ENCODE data around the gene RPAIN. TPM values are rescaled to one million over a fixed set of nuclear protein-coding genes. Genes with fewer than 3 reads are reported as not detected.

Gene RPAIN
- total and polyA plus RNA-seq, 10 of the 15 experiments (the other 5 are each of a cell fraction or from before 2014, with no cell fraction given) = 45.8 to 109 (median 70.5) TPM

DNA sequence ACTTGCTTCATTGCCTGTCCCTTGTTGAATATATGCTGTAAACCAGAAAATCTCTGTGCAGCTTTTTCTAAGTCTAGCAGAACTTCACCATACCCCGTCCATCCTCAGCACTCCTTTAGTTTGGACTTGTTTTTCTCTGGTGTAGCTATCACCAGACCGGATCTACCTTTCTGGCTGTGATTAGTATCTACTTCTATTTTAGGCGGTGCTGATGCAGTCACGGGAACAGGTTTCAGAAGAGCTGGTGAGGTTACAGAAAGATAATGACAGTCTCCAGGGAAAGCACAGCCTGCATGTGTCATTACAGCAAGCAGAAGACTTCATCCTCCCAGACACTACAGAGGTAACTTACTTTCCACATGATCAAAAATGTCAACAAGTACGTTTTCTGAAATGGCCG, 46.9 kb upstream of the RPAIN start (continued):
- TF ChIP-seq, protein P1, sequence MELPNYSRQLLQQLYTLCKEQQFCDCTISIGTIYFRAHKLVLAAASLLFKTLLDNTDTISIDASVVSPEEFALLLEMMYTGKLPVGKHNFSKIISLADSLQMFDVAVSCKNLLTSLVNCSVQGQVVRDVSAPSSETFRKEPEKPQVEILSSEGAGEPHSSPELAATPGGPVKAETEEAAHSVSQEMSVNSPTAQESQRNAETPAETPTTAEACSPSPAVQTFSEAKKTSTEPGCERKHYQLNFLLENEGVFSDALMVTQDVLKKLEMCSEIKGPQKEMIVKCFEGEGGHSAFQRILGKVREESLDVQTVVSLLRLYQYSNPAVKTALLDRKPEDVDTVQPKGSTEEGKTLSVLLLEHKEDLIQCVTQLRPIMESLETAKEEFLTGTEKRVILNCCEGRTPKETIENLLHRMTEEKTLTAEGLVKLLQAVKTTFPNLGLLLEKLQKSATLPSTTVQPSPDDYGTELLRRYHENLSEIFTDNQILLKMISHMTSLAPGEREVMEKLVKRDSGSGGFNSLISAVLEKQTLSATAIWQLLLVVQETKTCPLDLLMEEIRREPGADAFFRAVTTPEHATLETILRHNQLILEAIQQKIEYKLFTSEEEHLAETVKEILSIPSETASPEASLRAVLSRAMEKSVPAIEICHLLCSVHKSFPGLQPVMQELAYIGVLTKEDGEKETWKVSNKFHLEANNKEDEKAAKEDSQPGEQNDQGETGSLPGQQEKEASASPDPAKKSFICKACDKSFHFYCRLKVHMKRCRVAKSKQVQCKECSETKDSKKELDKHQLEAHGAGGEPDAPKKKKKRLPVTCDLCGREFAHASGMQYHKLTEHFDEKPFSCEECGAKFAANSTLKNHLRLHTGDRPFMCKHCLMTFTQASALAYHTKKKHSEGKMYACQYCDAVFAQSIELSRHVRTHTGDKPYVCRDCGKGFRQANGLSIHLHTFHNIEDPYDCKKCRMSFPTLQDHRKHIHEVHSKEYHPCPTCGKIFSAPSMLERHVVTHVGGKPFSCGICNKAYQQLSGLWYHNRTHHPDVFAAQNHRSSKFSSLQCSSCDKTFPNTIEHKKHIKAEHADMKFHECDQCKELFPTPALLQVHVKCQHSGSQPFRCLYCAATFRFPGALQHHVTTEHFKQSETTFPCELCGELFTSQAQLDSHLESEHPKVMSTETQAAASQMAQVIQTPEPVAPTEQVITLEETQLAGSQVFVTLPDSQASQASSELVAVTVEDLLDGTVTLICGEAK (IDR thresholded peaks at IDR 0.05; ENCODE audit: borderline replicate concordance) = peak; percentile 27; the same call in 1 of the 2 replicates
- TF ChIP-seq CREM (IDR thresholded peaks at IDR 0.05; ENCODE audit: low read depth) = no peak
- TF ChIP-seq, protein P2, sequence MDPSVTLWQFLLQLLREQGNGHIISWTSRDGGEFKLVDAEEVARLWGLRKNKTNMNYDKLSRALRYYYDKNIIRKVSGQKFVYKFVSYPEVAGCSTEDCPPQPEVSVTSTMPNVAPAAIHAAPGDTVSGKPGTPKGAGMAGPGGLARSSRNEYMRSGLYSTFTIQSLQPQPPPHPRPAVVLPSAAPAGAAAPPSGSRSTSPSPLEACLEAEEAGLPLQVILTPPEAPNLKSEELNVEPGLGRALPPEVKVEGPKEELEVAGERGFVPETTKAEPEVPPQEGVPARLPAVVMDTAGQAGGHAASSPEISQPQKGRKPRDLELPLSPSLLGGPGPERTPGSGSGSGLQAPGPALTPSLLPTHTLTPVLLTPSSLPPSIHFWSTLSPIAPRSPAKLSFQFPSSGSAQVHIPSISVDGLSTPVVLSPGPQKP (IDR thresholded peaks at IDR 0.05; ENCODE audit: low read depth, low read length) = 0 out of 2 replicates have a peak, but pooled peaks have one; percentile 25
- TF ChIP-seq STAT1 (conservative IDR thresholded peaks at IDR 0.05) = no peak
- peak; percentile 83 for TF ChIP-seq RAD51 (IDR thresholded peaks at IDR 0.05)
- 0 out of 2 replicates have a peak, but pooled peaks have one; percentile 45 for TF ChIP-seq CHD1 (IDR thresholded peaks at IDR 0.05; ENCODE audit: low read depth, low read length)
- TF ChIP-seq SMARCA5 (IDR thresholded peaks at IDR 0.05) = peak; percentile 20; the same call in 1 of the 2 replicates
- TF ChIP-seq BHLHE40 (IDR thresholded peaks at IDR 0.05; ENCODE audit: borderline replicate concordance in 1 of 2, low read depth in 2 of 2, low read length in 1 of 2) = peak; percentile 90 to 92
- no peak for TF ChIP-seq SIX5 (IDR thresholded peaks at IDR 0.05; ENCODE audit: low read depth, low read length, severe bottlenecking)
- peak; percentile 44; the same call in 1 of the 2 replicates for TF ChIP-seq BCL11A (IDR thresholded peaks at IDR 0.05; ENCODE audit: low read depth, low read length)
- peak; percentile 16; the same call in 1 of the 3 replicates for TF ChIP-seq POU2F2 (IDR thresholded peaks at IDR 0.05; ENCODE audit: borderline replicate concordance, low read depth, low read length)
- TF ChIP-seq MTA2 (IDR thresholded peaks at IDR 0.05; ENCODE audit: low read depth) = peak; percentile 45
- TF ChIP-seq, protein P3, sequence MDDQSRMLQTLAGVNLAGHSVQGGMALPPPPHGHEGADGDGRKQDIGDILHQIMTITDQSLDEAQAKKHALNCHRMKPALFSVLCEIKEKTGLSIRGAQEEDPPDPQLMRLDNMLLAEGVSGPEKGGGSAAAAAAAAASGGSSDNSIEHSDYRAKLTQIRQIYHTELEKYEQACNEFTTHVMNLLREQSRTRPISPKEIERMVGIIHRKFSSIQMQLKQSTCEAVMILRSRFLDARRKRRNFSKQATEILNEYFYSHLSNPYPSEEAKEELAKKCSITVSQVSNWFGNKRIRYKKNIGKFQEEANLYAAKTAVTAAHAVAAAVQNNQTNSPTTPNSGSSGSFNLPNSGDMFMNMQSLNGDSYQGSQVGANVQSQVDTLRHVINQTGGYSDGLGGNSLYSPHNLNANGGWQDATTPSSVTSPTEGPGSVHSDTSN (IDR thresholded peaks at IDR 0.05; ENCODE audit: insufficient replicate concordance, low read depth, low read length) = peak; percentile 67
- TF ChIP-seq HCFC1 (IDR thresholded peaks at IDR 0.05; ENCODE audit: low read length) = 0 out of 2 replicates have a peak, but pooled peaks have one; percentile 25
- no peak for TF ChIP-seq SRF (IDR thresholded peaks at IDR 0.05; ENCODE audit: low read depth in 2 of 2, low read length in 2 of 2)
- peak; percentile 56 to 72; a peak in 3 of 4 replicates for TF ChIP-seq EP300 (IDR thresholded peaks at IDR 0.05; ENCODE audit: borderline replicate concordance in 1 of 2, control insufficient read depth in 1 of 2, low read depth in 2 of 2, low read length in 2 of 2)
- TF ChIP-seq, protein P4, sequence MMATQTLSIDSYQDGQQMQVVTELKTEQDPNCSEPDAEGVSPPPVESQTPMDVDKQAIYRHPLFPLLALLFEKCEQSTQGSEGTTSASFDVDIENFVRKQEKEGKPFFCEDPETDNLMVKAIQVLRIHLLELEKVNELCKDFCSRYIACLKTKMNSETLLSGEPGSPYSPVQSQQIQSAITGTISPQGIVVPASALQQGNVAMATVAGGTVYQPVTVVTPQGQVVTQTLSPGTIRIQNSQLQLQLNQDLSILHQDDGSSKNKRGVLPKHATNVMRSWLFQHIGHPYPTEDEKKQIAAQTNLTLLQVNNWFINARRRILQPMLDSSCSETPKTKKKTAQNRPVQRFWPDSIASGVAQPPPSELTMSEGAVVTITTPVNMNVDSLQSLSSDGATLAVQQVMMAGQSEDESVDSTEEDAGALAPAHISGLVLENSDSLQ (IDR thresholded peaks at IDR 0.05) = peak; percentile 62; the same call in 1 of the 2 replicates
- TF ChIP-seq, protein P5, sequence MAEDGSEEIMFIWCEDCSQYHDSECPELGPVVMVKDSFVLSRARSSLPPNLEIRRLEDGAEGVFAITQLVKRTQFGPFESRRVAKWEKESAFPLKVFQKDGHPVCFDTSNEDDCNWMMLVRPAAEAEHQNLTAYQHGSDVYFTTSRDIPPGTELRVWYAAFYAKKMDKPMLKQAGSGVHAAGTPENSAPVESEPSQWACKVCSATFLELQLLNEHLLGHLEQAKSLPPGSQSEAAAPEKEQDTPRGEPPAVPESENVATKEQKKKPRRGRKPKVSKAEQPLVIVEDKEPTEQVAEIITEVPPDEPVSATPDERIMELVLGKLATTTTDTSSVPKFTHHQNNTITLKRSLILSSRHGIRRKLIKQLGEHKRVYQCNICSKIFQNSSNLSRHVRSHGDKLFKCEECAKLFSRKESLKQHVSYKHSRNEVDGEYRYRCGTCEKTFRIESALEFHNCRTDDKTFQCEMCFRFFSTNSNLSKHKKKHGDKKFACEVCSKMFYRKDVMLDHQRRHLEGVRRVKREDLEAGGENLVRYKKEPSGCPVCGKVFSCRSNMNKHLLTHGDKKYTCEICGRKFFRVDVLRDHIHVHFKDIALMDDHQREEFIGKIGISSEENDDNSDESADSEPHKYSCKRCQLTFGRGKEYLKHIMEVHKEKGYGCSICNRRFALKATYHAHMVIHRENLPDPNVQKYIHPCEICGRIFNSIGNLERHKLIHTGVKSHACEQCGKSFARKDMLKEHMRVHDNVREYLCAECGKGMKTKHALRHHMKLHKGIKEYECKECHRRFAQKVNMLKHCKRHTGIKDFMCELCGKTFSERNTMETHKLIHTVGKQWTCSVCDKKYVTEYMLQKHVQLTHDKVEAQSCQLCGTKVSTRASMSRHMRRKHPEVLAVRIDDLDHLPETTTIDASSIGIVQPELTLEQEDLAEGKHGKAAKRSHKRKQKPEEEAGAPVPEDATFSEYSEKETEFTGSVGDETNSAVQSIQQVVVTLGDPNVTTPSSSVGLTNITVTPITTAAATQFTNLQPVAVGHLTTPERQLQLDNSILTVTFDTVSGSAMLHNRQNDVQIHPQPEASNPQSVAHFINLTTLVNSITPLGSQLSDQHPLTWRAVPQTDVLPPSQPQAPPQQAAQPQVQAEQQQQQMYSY (CRISPR knock-in tag; IDR thresholded peaks at IDR 0.05) = no peak
